Activated naive CD8-positive, alpha-beta T cell (primary cell): ENCODE data around the gene OAS3.

ENCODE experiments used
- H3K27ac Mint-ChIP-seq: one replicate; pipeline ENCODE4 v1.8.0; 2021; ENCODE audit warnings: mixed read lengths
- H3K27me3 Mint-ChIP-seq: one replicate; pipeline ENCODE4 v1.8.0; 2021; ENCODE audit warnings: mixed read lengths
- H3K36me3 Mint-ChIP-seq: one replicate; pipeline ENCODE4 v1.8.0; 2021; ENCODE audit warnings: mixed read lengths
- H3K4me1 Mint-ChIP-seq: one replicate; pipeline ENCODE4 v1.8.0; 2021; ENCODE audit warnings: low read depth, mixed read lengths
- H3K4me3 Mint-ChIP-seq: one replicate; pipeline ENCODE4 v1.8.0; 2021; ENCODE audit warnings: mild to moderate bottlenecking, mixed read lengths
- H3K9me3 Mint-ChIP-seq: one replicate; pipeline ENCODE4 v1.8.0; 2021; ENCODE audit warnings: low read depth, mixed read lengths

The OAS3 gene

GRCh38 chr12:112998987-112999767 is 60.9 kb downstream of the OAS3 start:
- peaks cover 31% of the 10 kb centered on the region for H3K36me3 Mint-ChIP-seq

GRCh38 chr12:113000433-113000832 is 62.2 kb downstream of the OAS3 start:
- Mint-ChIP-seq H3K4me1 (no peaks in the 10 kb centered on the region), H3K27ac (no peak overlapping the region), H3K4me3 (no peak overlapping the region), H3K27me3 (no peaks in the 10 kb centered on the region), H3K36me3 (peaks cover 33% of the 10 kb centered on the region), H3K9me3 (no peaks in the 10 kb centered on the region)

More at GRCh38 chr12:112998987-112999767, 60.9 kb downstream of the OAS3 start:
- Mint-ChIP-seq H3K4me1 (no peaks in the 10 kb centered on the region), H3K4me3 (no peak overlapping the region), H3K27ac (no peak overlapping the region), H3K9me3 (no peaks in the 10 kb centered on the region), H3K27me3 (no peaks in the 10 kb centered on the region)

- H3K4me3 Mint-ChIP-seq: no peak overlapping the region
- H3K9me3 Mint-ChIP-seq: no peaks in the 10 kb centered on the region
- H3K27me3 Mint-ChIP-seq: no peaks in the 10 kb centered on the region
- H3K36me3 Mint-ChIP-seq: peaks cover 29% of the 10 kb centered on the region
- no peaks in the 10 kb centered on the region for H3K4me1 Mint-ChIP-seq
- H3K27ac Mint-ChIP-seq: no peak overlapping the region
These were observed 63.9 kb downstream of the OAS3 start for GRCh38 chr12:113002155-113002554.

- Mint-ChIP-seq H3K4me1 (no peaks in the 10 kb centered on the region), H3K4me3 (no peak overlapping the region), H3K27ac (no peak overlapping the region), H3K27me3 (no peaks in the 10 kb centered on the region), H3K36me3 (peaks cover 24% of the 10 kb centered on the region), H3K9me3 (no peaks in the 10 kb centered on the region)
These were observed 64.4 kb downstream of the OAS3 start for GRCh38 chr12:113002676-113003075.

- no peak overlapping the region for H3K4me3 Mint-ChIP-seq
These were observed 65.4 kb downstream of the OAS3 start for GRCh38 chr12:113003636-113004035.

GRCh38 chr12:113005762-113006161 is 67.5 kb downstream of the OAS3 start:
- Mint-ChIP-seq H3K27ac (no peak overlapping the region), H3K4me1 (no peaks in the 10 kb centered on the region), H3K9me3 (peaks cover 3% of the 10 kb centered on the region)

More at GRCh38 chr12:113003636-113004035, 65.4 kb downstream of the OAS3 start:
- Mint-ChIP-seq H3K4me1 (no peaks in the 10 kb centered on the region), H3K27ac (no peak overlapping the region), H3K36me3 (peaks cover 16% of the 10 kb centered on the region), H3K9me3 (no peaks in the 10 kb centered on the region), H3K27me3 (no peaks in the 10 kb centered on the region)

GRCh38 chr12:113006206-113006605 is 67.9 kb downstream of the OAS3 start:
- peaks cover 32% of the 10 kb centered on the region for H3K36me3 Mint-ChIP-seq
- peaks cover 6% of the 10 kb centered on the region for H3K9me3 Mint-ChIP-seq
- H3K4me1 Mint-ChIP-seq: no peaks in the 10 kb centered on the region

More at GRCh38 chr12:113005762-113006161, 67.5 kb downstream of the OAS3 start:
- H3K27me3 Mint-ChIP-seq: no peaks in the 10 kb centered on the region
- peaks cover 28% of the 10 kb centered on the region for H3K36me3 Mint-ChIP-seq
- no peak overlapping the region for H3K4me3 Mint-ChIP-seq

GRCh38 chr12:113006641-113007040 is 68.4 kb downstream of the OAS3 start:
- Mint-ChIP-seq H3K9me3 (peaks cover 6% of the 10 kb centered on the region), H3K27me3 (no peaks in the 10 kb centered on the region), H3K4me3 (no peak overlapping the region), H3K27ac (no peak overlapping the region), H3K4me1 (no peaks in the 10 kb centered on the region), H3K36me3 (peaks cover 34% of the 10 kb centered on the region)

More at GRCh38 chr12:113006206-113006605, 67.9 kb downstream of the OAS3 start:
- no peak overlapping the region for H3K27ac Mint-ChIP-seq
- no peak overlapping the region for H3K4me3 Mint-ChIP-seq
- no peaks in the 10 kb centered on the region for H3K27me3 Mint-ChIP-seq

- H3K9me3 Mint-ChIP-seq: peaks cover 6% of the 10 kb centered on the region
- peaks cover 40% of the 10 kb centered on the region for H3K36me3 Mint-ChIP-seq
- no peaks in the 10 kb centered on the region for H3K27me3 Mint-ChIP-seq
- no peaks in the 10 kb centered on the region for H3K4me1 Mint-ChIP-seq
- no peak overlapping the region for H3K4me3 Mint-ChIP-seq
- H3K27ac Mint-ChIP-seq: no peak overlapping the region
These were observed 68.9 kb downstream of the OAS3 start for GRCh38 chr12:113007166-113007565.

GRCh38 chr12:113010701-113011100 is 72.4 kb downstream of the OAS3 start:
- Mint-ChIP-seq H3K4me3 (no peak overlapping the region), H3K36me3 (peaks cover 33% of the 10 kb centered on the region), H3K27ac (no peak overlapping the region), H3K4me1 (no peaks in the 10 kb centered on the region), H3K27me3 (no peaks in the 10 kb centered on the region), H3K9me3 (peaks cover 6% of the 10 kb centered on the region)

GRCh38 chr12:113014565-113014964 is 76.3 kb downstream of the OAS3 start:
- Mint-ChIP-seq H3K27me3 (no peaks in the 10 kb centered on the region), H3K36me3 (peaks cover 23% of the 10 kb centered on the region), H3K4me3 (no peak overlapping the region), H3K27ac (no peak overlapping the region), H3K9me3 (peaks cover 6% of the 10 kb centered on the region), H3K4me1 (no peaks in the 10 kb centered on the region)

GRCh38 chr12:113016796-113017195 is 78.5 kb downstream of the OAS3 start:
- H3K4me3 Mint-ChIP-seq: no peak overlapping the region
- peaks cover 4% of the 10 kb centered on the region for H3K36me3 Mint-ChIP-seq
- no peaks in the 10 kb centered on the region for H3K27me3 Mint-ChIP-seq
- no peaks in the 10 kb centered on the region for H3K9me3 Mint-ChIP-seq
- no peak overlapping the region for H3K27ac Mint-ChIP-seq
- no peaks in the 10 kb centered on the region for H3K4me1 Mint-ChIP-seq

- Mint-ChIP-seq H3K4me1 (no peaks in the 10 kb centered on the region), H3K36me3 (no peaks in the 10 kb centered on the region), H3K27ac (no peak overlapping the region), H3K27me3 (no peaks in the 10 kb centered on the region), H3K9me3 (no peaks in the 10 kb centered on the region), H3K4me3 (no peak overlapping the region)
These were observed 80.8 kb downstream of the OAS3 start for GRCh38 chr12:113019025-113019424.

- Mint-ChIP-seq H3K4me3 (no peak overlapping the region), H3K4me1 (no peaks in the 10 kb centered on the region), H3K27me3 (no peaks in the 10 kb centered on the region), H3K36me3 (no peaks in the 10 kb centered on the region), H3K9me3 (no peaks in the 10 kb centered on the region), H3K27ac (no peak overlapping the region)
These were observed 83.2 kb downstream of the OAS3 start for GRCh38 chr12:113021500-113021899.
